Large intestine (tissue), 3 donors: Measurements from ENCODE around the gene REG3A. TPM values are rescaled to one million over a fixed set of nuclear protein-coding genes. Genes with fewer than 3 reads are reported as not detected.
A peak's percentile ranks its signal among the peaks of the same experiment; 100 is the strongest.

Experiments
- DNase-seq, 2 donors: peaks; one replicate each; pipeline versions ENCODE4 v3.0.0 to v3.0.0-alpha.2; 2013
- H3K27ac ChIP-seq: one replicate; pipeline ENCODE4 v1.5.1; 2013; ENCODE audit warnings: low read length
- H3K27me3 ChIP-seq: 2 replicates; pipeline ENCODE4 v1.6.1; 2013; ENCODE audit warnings: low read length; ENCODE audit not compliant: control insufficient read depth, insufficient read depth
- H3K36me3 ChIP-seq: 2 replicates; pipeline ENCODE4 v1.6.1; 2013; ENCODE audit warnings: low read length; ENCODE audit not compliant: control insufficient read depth, insufficient read depth
- H3K4me1 ChIP-seq: one replicate; pipeline ENCODE4 v1.6.1; 2013; ENCODE audit warnings: low read length; ENCODE audit not compliant: control insufficient read depth, insufficient read depth
- H3K4me3 ChIP-seq: one replicate; pipeline ENCODE4 v1.5.1; 2013; ENCODE audit warnings: low read length
- H3K9me3 ChIP-seq: one replicate; pipeline ENCODE4 v1.6.1; 2013; ENCODE audit warnings: mild to moderate bottlenecking, low read depth, low read length, moderate library complexity; ENCODE audit not compliant: control insufficient read depth
- WGBS: methylation state at CpG from one replicate; pipeline ENCODE4 v1.1.5; 2013; ENCODE audit warnings: low lambda C conversion rate; ENCODE audit not compliant: insufficient coverage; 5-methylcytosine and 5-hydroxymethylcytosine counted together
- polyA plus RNA-seq: library from polyadenylated mRNA; unstranded; fragments of 120-200 nt; gene quantifications from one replicate; pipeline ENCODE4 v1.2.1, GENCODE V29; 2013

The REG3A gene
- polyA plus RNA-seq, 1 donor = 1.4 TPM

DNA sequence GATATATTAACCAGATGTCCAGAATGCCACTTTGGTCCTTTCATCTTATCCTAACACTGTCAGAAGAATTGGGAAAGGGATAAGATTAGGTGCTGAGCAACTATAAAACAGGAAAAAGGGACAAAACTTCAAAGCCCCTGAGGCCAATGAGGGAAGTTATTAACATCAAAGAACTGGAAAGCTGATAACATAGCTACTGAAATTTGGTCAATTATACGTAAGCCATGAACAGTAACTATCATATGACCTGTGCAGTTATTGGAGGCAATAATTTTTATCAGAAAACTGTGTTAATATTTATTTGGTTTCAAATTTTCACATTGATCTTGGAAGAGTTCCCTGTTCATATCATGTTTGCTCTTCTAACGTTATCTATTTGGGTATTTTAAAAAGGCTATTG, 2.6 kb upstream of the REG3A start:
- no peak overlapping the region for H3K27ac ChIP-seq
- H3K36me3 ChIP-seq = no peaks in the 10 kb centered on the region
- H3K9me3 ChIP-seq = no peaks in the 10 kb centered on the region
- no peaks in the 10 kb centered on the region for H3K4me1 ChIP-seq
- WGBS = 50% methylated on average over 1 of the region's 2 CpGs
- no peak overlapping the region for H3K4me3 ChIP-seq
- no peaks in the 10 kb centered on the region for H3K27me3 ChIP-seq
- peak; percentile 3 to 63 for DNase-seq

DNA sequence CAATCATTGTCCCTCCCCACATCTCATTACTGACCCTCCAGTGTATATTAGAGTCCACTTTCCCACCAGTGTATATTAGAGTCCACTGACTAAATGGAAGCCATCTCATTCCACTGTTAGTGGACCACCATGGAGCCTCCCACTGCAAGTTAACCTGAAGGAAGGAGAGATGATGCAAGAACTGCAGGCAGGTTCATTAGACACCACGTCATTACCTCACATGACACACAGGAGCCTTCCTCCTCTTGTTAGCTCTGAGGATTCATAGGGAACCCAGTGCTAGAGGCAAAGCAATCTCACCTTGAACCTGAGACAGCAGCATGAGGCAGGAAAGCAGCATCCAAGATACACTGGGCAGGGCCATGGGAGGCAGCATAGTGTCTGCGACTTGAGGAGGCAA, 523 bp downstream of the REG3A start:
- Histone ChIP-seq H3K9me3 (no peaks in the 10 kb centered on the region), H3K27me3 (no peaks in the 10 kb centered on the region), H3K4me1 (no peaks in the 10 kb centered on the region), H3K36me3 (no peaks in the 10 kb centered on the region), H3K27ac (no peak overlapping the region), H3K4me3 (no peak overlapping the region)
- WGBS = no CpG with 5 or more reads among the region's 2 CpGs
- no peak for DNase-seq

DNA sequence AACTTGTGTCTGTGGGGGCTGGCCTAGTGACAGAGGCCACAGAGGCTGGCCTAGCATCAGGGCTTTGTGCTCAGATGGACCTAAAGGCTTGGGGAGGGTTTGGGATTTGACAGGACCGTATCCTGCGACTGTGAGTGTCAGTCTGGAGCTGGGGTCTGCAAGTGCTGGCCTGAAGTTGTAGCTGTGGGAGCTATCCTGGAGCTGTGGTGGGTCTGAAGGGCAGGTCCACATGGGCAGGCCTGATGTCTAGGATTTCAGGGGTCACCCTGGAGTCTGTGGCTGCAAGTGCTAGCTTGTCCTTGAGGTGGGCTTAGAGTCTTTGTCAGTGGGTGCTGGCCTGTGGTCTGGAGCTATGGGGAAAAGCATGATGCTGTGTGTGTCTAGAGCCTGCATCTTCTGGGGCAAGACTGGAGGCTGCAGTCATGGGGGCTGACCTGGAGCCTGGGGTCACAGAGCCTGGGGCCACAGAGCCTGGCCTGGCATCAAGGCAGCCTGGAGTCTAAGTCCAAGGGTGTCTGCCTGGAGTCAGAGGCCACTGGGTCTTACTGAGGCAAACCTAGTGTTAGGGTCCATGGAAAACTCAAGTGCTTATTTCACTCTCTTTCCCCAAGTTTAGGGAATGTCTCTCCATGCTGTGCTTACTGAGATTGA, 3.6 kb downstream of the REG3A start:
- H3K4me1 ChIP-seq = no peaks in the 10 kb centered on the region
- H3K27me3 ChIP-seq = no peaks in the 10 kb centered on the region
- no peaks in the 10 kb centered on the region for H3K9me3 ChIP-seq
- no peak for DNase-seq
- no peaks in the 10 kb centered on the region for H3K36me3 ChIP-seq
- no peak overlapping the region for H3K4me3 ChIP-seq
- WGBS = no CpG with 5 or more reads among the region's 2 CpGs
- no peak overlapping the region for H3K27ac ChIP-seq

DNA sequence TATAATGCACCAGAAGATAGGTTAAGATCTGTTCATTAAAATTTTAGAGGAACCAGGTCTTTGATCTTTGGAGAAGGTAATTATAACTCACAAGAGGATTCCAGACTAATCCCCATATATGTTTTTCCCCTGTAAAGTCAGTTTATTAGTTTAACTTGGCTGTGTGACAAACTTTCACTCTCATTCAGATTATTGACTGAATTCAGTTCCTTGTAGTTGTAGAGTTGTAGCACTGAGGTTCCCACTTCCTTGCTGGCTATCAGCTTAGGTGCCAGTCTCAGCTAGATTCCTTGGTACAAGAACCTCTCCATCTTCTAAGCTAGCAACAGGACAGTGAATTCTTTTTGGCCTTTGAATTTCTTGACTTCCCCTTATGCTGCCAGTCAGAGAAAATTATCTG, 20.1 kb downstream of the REG3A start:
- H3K4me3 ChIP-seq = no peak overlapping the region
- H3K27ac ChIP-seq = no peak overlapping the region
- peaks cover 16% of the 10 kb centered on the region for H3K27me3 ChIP-seq
- peak; percentile 58 to 78 for DNase-seq
- no peaks in the 10 kb centered on the region for H3K4me1 ChIP-seq
- H3K36me3 ChIP-seq = no peaks in the 10 kb centered on the region
- H3K9me3 ChIP-seq = no peaks in the 10 kb centered on the region

DNA sequence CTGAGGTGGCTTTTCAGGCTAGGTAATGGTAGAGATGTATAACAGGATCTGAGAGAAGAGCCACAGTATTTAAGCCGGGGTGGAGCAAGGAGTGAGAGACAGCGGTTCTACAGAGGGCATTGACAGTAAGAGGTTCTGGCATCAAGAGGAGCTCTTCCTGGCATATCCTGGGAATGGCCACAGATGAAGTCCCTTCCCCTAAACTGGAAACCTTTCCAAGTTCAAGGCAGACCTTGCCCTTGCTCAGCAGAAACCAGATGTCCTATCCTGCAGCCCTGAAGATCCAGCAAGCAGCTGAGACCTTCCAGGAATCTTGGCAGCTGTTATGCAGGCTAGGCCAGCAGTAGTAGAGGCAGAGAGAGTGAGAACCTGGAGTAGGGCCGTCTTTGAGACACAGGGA, 21.2 kb downstream of the REG3A start:
- WGBS = no CpG with 5 or more reads among the region's 3 CpGs
- Histone ChIP-seq H3K27me3 (peaks cover 16% of the 10 kb centered on the region), H3K36me3 (no peaks in the 10 kb centered on the region), H3K9me3 (no peaks in the 10 kb centered on the region), H3K4me1 (no peaks in the 10 kb centered on the region), H3K27ac (no peak overlapping the region), H3K4me3 (no peak overlapping the region)
- no peak for DNase-seq

DNA sequence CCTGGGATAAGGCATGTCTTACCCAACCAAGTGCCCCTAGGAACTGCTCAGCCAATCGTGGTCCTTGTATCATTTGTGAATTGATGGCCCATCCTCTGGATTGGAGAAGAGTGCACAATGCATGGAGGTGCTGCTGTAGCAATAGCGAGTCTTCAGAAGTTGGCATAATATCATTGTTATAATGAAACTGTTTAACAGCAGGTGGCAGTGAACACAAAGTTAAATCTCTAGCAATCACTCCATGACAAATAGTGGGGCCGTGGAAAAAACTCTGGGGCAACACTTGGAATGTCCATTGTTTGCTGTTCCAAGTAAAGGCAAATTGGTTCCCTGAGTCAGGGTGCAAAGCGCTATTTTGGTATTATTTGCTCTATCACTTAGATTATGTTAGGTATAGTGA, 27.9 kb downstream of the REG3A start:
- Histone ChIP-seq H3K4me3 (no peak overlapping the region), H3K4me1 (no peaks in the 10 kb centered on the region), H3K27me3 (peaks cover 3% of the 10 kb centered on the region), H3K27ac (no peak overlapping the region), H3K9me3 (no peaks in the 10 kb centered on the region), H3K36me3 (no peaks in the 10 kb centered on the region)
- WGBS = no CpG with 5 or more reads among the region's 4 CpGs
- DNase-seq = no peak

GRCh38 chr2:79129804-79130203, 29.7 kb downstream of the REG3A start:
- Histone ChIP-seq H3K4me1 (no peaks in the 10 kb centered on the region), H3K36me3 (no peaks in the 10 kb centered on the region), H3K4me3 (no peak overlapping the region), H3K27ac (no peak overlapping the region), H3K9me3 (no peaks in the 10 kb centered on the region), H3K27me3 (no peaks in the 10 kb centered on the region)
- no peak for DNase-seq

- WGBS = no CpG with 5 or more reads among the region's 6 CpGs
- Histone ChIP-seq H3K4me1 (no peaks in the 10 kb centered on the region), H3K9me3 (no peaks in the 10 kb centered on the region), H3K4me3 (no peak overlapping the region), H3K27ac (no peak overlapping the region), H3K36me3 (no peaks in the 10 kb centered on the region), H3K27me3 (no peaks in the 10 kb centered on the region)
- DNase-seq = no peak
Measured at GRCh38 chr2:79129260-79129659, 30.3 kb downstream of the REG3A start.

- Histone ChIP-seq H3K27ac (no peak overlapping the region), H3K9me3 (no peaks in the 10 kb centered on the region), H3K4me1 (no peaks in the 10 kb centered on the region), H3K27me3 (no peaks in the 10 kb centered on the region), H3K36me3 (no peaks in the 10 kb centered on the region), H3K4me3 (no peak overlapping the region)
- DNase-seq = no peak
- 100% methylated on average over 1 of the region's 3 CpGs for WGBS
Measured at GRCh38 chr2:79128406-79128805, 31.1 kb downstream of the REG3A start.

DNA sequence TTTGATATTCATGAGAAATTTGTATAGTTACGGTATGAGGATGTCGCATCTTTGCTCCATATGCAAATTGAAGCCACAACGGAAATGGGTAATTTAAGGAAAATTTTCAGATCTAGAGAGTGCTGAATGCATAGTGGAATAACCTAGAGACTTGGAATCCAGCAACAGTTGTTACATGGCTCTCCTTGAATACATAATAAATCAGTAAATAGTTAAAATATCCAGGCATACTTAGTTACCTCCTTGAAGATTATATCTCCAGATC, 33.9 kb downstream of the REG3A start:
- H3K4me1 ChIP-seq = no peaks in the 10 kb centered on the region
- no peaks in the 10 kb centered on the region for H3K36me3 ChIP-seq
- no peaks in the 10 kb centered on the region for H3K9me3 ChIP-seq
- no peaks in the 10 kb centered on the region for H3K27me3 ChIP-seq
- no peak overlapping the region for H3K4me3 ChIP-seq
- H3K27ac ChIP-seq = no peak overlapping the region
- no peak for DNase-seq
- WGBS = 100% methylated on average over 3 of the region's 3 CpGs

DNA sequence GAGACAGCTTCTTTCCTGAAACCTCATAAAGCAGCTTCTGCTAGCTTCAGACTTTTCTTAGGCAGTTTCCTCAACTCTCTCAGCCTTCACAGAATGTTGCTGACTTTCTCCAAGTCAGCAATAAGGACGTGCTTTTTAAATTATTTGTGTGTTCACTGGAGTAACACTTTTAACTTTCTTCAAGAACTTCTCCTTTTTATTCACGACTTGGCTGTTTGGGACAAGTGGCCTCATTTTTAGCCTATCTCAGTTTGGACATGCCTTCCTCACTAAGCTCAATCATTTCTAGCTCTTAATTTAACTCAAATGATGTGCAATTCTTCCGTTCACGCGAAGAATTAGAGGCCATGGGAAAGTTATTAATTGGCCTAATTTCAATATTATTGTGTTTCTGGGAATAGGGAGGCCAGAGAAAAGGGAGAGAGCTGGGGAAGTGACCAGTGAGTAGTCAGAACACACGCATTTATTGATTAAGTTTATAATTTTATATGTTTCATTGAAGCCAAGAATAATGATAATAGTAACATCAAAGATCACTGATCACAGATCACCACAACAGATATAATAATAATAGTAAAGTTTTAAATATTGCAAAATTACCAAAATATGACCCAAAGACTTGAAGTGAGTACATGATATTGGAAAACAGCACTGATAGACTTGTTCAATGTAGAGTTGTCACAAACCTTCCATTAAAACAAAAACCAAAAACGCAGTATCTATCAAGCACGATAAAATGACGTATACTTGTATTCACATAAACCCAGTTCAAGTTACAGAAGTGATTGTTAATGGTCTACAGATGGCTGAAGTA, 34.4 kb downstream of the REG3A start:
- no CpG with 5 or more reads among the region's 9 CpGs for WGBS
- no peaks in the 10 kb centered on the region for H3K27me3 ChIP-seq
- no peak for DNase-seq
- no peak overlapping the region for H3K4me3 ChIP-seq
- H3K9me3 ChIP-seq = no peaks in the 10 kb centered on the region
- no peaks in the 10 kb centered on the region for H3K4me1 ChIP-seq
- no peaks in the 10 kb centered on the region for H3K36me3 ChIP-seq
- no peak overlapping the region for H3K27ac ChIP-seq
